Stimulated activated CD8-positive, alpha-beta memory T cell treated with anti-CD3 and anti-CD28 coated beads, Interleukin-7, amount 100 ng/mL, for 1 hour (primary cell): ENCODE data around the gene SHOC1.
"Not testable (repeated sequence)": the region's sequence is repeated elsewhere in the genome, so short reads cannot be mapped to it uniquely, and the experiment has no call there.

Source experiments
- DNase-seq, 2 donors: peaks; one replicate each; pipeline ENCODE4 v3.0.0-alpha.2; 2020; ENCODE audit warnings: low read depth in 2 of 2

SHOC1 gene

DNA sequence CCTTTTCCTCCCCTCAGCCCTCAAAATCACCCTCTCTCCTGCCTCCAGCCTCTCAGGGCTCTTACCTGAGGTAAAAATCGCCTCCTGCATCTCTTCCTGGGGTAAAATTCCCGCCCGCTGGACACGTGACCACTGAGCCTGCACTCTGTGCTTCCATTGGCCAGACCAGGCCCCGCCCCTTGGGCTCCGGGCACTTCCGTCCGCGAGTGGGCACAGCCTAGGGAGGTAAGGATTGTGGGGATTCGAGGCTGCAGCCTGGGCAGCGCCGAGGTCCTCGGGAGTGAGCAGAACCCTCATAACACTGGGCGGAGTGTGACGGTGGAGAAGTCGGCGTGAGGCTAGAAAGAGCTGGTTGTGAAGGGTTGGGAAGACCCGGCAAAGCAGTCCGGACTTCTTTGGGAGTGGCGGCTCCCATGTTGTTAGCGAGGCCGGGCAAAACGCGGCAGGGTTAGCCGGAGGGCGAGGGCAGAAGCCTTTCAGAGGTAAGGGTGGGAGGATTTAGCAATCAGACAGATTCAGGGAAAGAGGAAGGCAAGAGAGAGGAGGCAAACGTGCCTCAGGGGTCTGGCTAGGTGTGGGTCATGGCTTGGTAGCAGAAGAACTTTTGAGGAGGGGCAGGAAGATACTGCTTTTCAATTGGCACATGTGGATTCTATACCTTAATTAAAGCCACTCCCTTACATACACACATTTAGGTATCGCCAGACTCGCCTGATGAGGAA is at the start of gene SHOC1:
TSS of gene SHOC1 (minus strand) at position 103 of the 722 bp plus-strand sequence. CDS start 3,519 bp downstream, outside the sequence.
- no peak for DNase-seq

DNA sequence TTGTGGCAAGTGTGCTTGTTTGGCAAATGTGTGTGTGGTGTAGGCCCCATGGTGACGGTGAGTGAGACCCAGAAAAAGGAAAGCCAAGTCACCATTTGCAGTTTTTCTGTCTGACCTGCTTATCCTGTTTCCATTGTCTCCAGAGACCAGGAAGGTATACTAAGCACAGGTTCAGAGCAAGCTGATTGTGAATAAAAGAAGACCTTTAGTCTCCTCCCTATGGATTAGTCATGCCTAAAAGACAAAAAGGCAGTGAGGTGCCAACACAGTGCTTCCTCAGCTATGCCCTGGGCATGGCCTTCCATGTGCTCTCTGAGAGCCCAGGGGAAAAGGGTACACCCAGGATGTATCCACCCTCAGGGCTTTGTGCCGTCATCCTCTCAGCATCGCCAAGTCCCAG is 49.2 kb upstream of the SHOC1 start:
- no peak for DNase-seq

DNA sequence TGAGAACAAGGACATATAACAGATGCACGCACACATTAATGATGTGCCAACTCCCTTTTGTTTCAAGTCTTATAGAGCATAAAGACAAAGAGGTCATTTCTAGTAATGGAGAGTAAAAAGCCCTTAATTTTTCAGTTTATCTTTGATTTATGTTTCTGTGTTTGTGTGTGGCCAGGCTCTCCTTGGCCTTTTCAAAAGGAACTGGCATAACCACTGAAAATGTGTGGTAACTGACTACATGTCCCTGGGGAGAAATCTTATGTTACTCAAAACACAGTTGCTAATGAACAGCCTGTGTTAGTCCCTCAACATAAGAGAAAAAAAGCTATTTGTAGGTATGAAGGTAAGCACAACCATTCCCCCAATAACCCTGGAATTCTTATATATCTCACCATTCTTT is 47.6 kb upstream of the SHOC1 start:
- no peak for DNase-seq

- no peak for DNase-seq
Observed at GRCh38 chr9:111840442-111840841, 45.7 kb upstream of the SHOC1 start.

DNA sequence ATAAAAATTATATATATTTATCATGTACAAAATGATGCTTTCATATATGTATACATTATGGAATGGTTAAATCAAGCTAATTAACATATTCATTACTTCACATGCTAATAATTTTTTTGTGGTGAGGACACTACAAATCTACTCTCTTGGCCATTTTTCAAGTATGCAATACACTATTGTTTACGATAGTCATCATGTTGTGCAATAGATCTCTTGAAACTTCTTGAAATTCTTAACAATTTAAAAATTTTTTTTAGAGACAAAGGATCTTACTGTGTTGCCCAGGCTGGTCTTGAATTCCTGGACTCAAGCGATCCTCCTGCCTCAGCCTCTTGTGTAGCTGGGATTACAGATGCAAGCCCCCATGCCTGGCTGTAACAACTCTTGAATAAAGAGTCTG is 45.2 kb upstream of the SHOC1 start:
- DNase-seq: no peak

- DNase-seq: no peak
Observed at GRCh38 chr9:111839387-111839786, 44.6 kb upstream of the SHOC1 start.

- DNase-seq: no peak
Observed at GRCh38 chr9:111838439-111838838, 43.7 kb upstream of the SHOC1 start.

GRCh38 chr9:111836311-111836710 is 41.6 kb upstream of the SHOC1 start:
- no peak for DNase-seq

- no peak for DNase-seq
Observed at GRCh38 chr9:111833941-111834340, 39.2 kb upstream of the SHOC1 start.

DNA sequence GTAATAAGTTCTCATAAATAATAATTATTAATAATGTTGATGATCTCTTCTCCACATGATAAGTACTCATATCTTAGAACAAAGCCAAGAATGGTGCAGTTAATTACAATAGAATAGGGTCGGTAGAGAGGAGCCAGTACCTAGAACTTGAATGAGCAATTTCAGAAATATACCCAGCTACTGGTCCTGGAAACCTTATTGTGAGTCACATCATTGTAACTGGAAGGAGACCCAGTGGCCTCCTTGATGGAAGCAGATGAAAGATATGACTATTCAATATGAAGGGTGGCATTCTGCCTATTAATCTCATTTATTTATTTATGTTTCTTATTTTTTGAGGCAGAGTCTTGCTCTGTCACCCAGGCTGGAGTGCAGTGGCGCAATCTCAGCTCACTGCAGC is 37.7 kb upstream of the SHOC1 start:
- no peak for DNase-seq

DNA sequence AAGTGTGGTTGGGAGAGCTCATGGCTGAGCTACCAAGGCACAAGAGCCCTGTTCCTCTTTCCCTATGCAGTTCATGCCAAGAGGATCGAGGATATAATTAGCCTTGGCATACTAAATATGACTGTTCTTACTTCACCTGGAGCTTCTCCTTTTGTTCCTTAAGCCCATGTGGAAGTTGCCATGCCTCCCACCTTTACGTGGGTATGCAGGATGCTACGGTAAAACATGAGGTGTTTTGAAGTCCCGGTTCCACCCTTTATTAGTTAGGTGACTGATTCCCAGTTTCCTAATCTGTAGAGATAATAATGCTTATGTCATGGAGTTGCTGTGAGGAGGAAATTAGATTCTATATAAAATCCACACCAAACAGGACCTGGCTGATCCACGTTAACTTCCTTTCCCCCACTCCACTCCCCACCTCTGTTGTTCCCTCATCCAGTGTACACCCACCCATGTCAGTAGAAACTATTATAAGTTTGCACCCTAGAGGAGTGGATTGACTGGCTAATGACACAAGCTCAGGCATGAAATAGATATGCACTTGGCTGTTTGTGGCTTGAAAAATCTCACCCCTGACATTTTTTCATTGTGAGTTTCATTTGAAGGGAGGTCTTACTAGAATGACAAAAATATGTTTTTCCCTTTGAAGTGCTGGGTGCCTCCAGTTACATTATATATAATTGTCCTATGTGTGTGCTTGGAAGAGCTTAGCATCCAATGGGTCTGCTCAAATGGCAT is 36.8 kb upstream of the SHOC1 start:
- no peak for DNase-seq

- no peak for DNase-seq
Observed at GRCh38 chr9:111828193-111828592, 33.5 kb upstream of the SHOC1 start.

DNA sequence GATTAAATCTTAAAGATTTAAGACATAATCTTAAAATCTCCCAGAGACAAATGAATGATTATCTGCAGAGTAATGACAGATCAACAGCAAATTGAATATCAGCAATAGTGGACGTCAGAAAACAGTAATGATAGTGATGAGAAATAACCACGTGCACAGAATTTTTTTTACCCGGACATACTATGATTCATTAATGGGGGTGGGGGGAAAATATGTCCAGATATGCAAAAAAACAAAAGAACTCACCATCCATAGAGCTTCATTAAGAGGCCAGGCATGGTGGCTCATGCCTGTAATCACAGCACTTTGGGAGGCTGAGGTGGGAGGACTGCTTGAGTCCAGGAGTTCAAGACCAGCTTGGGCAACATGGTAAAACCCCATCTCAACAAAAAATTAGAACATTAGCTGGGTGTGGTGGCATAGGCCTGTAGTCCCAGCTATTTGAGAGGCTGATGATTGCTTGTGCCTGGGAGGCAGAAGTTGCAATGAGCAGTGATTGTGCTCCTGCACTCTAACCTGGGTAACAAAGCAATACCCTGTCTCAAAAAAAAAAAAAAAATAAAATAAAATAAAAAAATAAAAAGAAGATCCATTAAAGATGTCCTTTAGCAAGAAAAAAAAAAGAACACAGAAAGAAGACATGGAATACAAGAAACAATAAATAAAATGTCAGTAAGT is 30.9 kb upstream of the SHOC1 start:
- DNase-seq: no peak

- no peak for DNase-seq
Observed at GRCh38 chr9:111821006-111821528, 26.3 kb upstream of the SHOC1 start.

DNA sequence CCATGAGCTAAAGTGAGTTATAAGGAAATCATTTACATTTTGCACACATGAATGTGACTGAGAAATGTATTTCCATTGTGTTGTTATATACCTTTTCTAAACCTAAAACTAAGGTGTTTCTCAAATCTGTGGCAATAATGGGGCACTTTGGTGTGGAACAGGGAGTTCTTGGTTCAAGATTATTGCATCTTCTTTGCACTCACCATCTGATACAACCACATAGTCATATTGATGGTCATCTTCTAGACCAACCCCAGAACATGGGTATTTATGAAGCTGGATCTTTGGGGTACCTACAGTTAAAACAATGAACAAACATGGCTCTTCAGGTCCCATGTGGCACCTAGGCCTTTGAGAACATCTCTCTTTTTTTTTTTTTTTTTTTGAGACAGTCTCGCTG is 24.6 kb upstream of the SHOC1 start:
- no peak for DNase-seq

DNA sequence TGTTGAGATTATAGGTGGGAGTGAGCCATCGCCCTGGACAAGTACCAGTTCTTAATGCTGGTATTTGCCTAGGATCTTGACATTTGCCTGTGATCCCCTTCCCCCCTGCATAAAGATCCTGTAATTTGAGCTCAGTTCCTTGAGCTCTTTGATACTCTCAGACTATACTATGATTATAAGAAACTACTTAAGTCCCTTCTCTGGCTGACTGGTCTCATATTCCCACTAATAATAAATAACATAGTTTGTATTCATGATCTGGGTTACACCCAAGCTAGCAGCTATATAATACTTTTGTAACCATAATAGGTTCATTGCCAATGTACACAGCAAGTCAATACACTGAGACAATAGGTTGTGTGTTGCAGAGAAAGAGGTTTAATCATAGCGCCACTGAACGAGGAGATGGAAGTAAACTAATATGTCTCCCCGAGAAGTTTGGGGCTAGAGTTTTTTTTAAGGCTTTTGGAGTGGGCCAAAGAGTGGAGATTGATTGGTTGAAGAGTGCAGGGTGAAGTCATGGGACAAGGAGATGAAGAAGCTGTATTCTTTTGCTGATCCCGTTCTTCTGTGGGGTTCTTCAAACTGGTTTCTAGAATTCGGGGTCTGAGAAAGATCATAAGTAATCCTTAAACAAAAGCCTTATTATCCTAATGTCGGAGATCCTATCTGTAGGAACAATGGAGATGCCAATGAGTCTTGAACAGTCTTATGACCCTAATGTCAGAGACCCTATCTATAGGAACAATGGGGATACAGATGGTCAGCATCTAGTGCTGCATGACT is 20.7 kb upstream of the SHOC1 start:
- no peak for DNase-seq

DNA sequence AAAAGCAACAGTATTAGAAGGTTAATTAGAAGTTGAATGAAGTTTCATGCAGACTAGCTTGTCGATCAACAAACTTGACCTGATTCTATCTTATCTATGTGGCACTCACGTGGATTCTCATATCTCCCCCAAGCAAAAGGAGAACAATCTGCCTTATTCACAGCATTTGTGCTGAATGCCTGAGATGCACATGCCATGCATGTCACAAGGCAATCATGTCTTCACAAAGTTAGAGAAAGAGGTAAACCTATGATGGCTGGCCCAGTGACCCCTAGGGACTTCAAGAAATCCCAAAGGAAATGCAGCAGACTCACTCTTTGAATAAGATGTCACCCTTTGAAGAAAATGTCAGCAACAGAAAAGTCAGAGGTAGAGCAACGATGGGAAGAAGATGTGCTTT is 17.6 kb upstream of the SHOC1 start:
- DNase-seq: no peak

DNA sequence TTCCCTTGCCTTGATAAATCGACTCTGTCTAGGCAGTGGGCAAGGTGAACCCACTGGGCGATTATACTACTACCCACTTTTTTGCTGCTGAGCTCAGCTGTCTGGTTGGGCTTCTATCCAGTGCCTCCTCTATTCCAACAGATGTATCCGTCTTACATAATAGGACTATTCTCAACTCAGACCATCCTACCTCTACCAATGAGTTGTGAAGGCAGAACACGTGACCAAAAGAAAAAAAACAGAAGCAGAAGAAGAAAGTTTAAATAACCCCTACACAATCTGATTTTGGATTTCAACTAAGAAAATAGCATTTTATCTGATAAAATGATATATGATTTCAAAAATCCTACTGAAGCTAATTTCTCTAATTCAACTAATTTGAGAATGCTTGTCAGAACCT is 16.2 kb upstream of the SHOC1 start:
- DNase-seq: no peak

DNA sequence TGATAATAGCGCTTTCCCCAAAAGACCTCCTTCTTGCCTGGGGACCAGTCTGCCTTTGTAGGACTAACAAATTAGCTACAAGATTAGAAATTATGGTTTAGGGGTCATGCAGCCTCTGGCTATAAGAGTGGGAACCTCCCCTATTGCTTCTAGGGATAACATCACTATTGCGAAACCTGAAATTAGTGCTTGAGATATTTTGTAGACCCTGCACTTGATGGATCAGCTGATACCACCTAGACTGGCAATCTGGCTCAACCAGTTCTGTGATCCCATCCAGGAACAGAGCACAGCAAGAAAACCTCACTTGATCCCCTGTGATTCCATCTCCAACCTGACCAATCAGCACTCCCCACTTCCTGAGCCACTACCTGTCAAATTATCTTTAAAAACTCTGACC is 15.7 kb upstream of the SHOC1 start:
- DNase-seq: not testable (repeated sequence)

DNA sequence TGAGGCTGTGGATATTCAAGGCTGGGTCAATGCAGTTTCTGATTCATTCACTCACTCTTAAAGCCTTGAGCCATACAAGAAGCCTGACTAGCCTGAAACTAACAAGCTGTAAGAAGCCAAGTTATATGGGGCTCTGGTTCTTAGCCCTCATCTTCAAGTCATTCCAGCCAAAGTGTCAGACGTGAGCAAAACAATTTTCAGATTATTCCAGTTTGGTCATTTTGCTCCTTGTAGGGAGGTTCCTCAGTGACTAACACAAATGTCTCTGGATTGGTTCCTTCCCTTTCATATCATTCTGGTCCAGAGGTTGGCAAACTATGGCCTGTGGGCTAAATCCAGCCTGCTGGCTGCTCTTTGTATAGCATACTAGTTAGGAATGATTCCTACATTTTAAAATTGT is 12.5 kb upstream of the SHOC1 start:
- DNase-seq: no peak

GRCh38 chr9:111806259-111806658 is 11.5 kb upstream of the SHOC1 start:
- no peak for DNase-seq

DNA sequence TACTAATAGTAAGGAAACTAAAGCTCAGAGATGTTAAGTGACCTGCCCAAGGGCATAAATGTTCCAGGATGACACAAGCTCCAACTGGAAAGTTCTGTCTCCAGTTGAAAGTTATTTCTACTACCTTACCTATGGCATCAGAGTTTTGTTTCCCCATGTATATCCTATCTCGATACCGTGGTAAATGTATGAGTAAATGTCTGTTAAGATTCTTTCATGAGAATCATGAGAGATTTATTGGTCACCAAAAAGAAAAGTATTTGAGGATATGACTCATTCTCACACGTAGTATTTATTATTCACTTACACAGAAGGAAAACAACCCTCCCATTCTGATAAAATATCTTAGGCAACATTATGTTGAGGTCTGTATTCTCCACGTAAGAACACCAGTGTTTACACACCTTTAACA is 11.1 kb upstream of the SHOC1 start:
- no peak for DNase-seq
